Measurements from ENCODE around the gene TSGA10IP.
"Not testable (repeated sequence)": the region's sequence is repeated elsewhere in the genome, so short reads cannot be mapped to it uniquely, and the experiment has no call there.

TSGA10IP gene

GRCh38 chr11:65947603-65948125, 2.4 kb downstream of the TSGA10IP start:
- Histone ChIP-seq H3K79me2 (ENCODE audit: control insufficient read depth, insufficient read depth, low read length, unreplicated experiment) (no peaks in the 10 kb centered on the region), H3K27me3 (ENCODE audit: insufficient read depth, low read length) (no peaks in the 10 kb centered on the region), H3K36me3 (ENCODE audit: insufficient read depth, low read length) (no peaks in the 10 kb centered on the region), H2AFZ (ENCODE audit: low read length, unreplicated experiment) (no peak overlapping the region), H3K4me1 (ENCODE audit: control insufficient read depth, insufficient read depth, low read length, unreplicated experiment) (no peaks in the 10 kb centered on the region), H3K4me3 (ENCODE audit: low read depth, low read length) (no peak overlapping the region), H3K27ac (ENCODE audit: low read depth, low read length) (no peak overlapping the region)

DNA sequence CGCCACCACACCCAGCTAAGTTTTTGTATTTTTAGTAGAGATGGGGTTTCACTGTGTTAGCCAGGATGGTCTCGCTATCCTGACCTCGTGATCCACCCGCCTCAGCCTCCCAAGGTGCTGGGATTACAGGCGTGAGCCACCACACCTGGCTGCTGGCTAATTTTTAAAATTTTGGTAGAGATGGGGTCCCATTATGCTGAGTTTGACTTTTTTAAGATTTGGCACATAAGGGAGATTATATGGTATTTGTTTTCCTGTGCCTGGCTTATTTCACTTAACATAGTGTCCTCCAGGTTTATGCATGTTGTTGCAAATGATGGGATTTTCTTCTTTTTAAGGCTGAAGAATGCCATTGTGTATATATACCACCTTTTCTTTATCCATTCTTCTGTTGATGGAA, 5.4 kb downstream of the TSGA10IP start:
- H3K27ac ChIP-seq (ENCODE audit: low read depth, low read length); H3K36me3 ChIP-seq (ENCODE audit: insufficient read depth, low read length); H3K27me3 ChIP-seq (ENCODE audit: insufficient read depth, low read length); H2AFZ ChIP-seq (ENCODE audit: low read length, unreplicated experiment); H3K4me1 ChIP-seq (ENCODE audit: control insufficient read depth, insufficient read depth, low read length, unreplicated experiment); H3K79me2 ChIP-seq (ENCODE audit: control insufficient read depth, insufficient read depth, low read length, unreplicated experiment); H3K4me3 ChIP-seq (ENCODE audit: low read depth, low read length): not testable (repeated sequence)

DNA sequence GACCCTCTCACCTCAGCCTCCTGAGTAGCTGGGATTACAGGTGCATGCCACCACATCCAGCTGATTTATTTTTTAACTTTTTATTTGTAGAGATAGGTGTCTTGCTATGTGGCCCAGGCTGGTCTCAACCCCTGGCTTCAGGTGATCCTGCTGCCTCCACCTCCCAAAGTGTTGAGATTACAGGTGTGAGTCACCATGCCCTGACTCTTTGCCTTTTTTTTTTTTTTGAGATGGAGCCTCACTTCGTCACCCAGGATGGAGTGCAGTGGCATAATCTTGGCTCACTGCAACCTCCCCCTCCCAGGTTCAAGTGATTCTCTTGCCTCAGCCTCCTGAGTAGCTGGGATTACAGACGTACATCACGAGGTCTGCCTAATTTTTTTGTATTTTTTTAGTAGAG, 6.4 kb downstream of the TSGA10IP start:
- H3K79me2 ChIP-seq (ENCODE audit: control insufficient read depth, insufficient read depth, low read length, unreplicated experiment); H2AFZ ChIP-seq (ENCODE audit: low read length, unreplicated experiment); H3K4me3 ChIP-seq (ENCODE audit: low read depth, low read length); H3K27ac ChIP-seq (ENCODE audit: low read depth, low read length); H3K27me3 ChIP-seq (ENCODE audit: insufficient read depth, low read length); H3K36me3 ChIP-seq (ENCODE audit: insufficient read depth, low read length); H3K4me1 ChIP-seq (ENCODE audit: control insufficient read depth, insufficient read depth, low read length, unreplicated experiment): not testable (repeated sequence)

DNA sequence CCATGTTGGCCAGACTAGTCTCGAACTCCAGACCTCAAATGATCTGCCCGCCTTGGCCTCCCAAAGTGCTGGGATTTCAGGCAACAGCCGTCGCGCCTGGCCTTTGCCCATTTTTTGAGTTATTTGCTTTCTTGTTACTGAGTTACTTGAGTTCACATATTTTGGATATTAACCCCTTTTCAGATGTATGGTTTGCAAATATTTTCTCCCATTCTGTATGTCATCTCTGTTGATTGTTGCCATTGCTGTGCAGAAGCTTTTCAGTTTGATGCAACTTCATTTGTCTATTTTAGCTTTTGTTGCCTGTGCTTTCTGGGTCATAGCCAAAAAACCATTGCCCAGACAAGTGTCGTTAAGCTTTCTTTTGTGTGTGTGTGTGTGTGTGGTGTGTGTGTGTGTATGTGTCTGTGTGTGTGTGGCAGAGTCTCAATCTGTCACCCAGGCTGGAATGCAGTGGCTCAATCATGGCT, 6.8 kb downstream of the TSGA10IP start:
- no peaks in the 10 kb centered on the region for H3K79me2 ChIP-seq (ENCODE audit: control insufficient read depth, insufficient read depth, low read length, unreplicated experiment)
- no peaks in the 10 kb centered on the region for H3K36me3 ChIP-seq (ENCODE audit: insufficient read depth, low read length)
- H3K27ac ChIP-seq (ENCODE audit: low read depth, low read length) = no peak overlapping the region
- H3K4me1 ChIP-seq (ENCODE audit: control insufficient read depth, insufficient read depth, low read length, unreplicated experiment) = no peaks in the 10 kb centered on the region
- H2AFZ ChIP-seq (ENCODE audit: low read length, unreplicated experiment) = no peak overlapping the region
- no peaks in the 10 kb centered on the region for H3K27me3 ChIP-seq (ENCODE audit: insufficient read depth, low read length)
- H3K4me3 ChIP-seq (ENCODE audit: low read depth, low read length) = no peak overlapping the region

- Histone ChIP-seq H2AFZ (ENCODE audit: low read length, unreplicated experiment) (no peak overlapping the region), H3K79me2 (ENCODE audit: control insufficient read depth, insufficient read depth, low read length, unreplicated experiment) (no peaks in the 10 kb centered on the region), H3K36me3 (ENCODE audit: insufficient read depth, low read length) (no peaks in the 10 kb centered on the region), H3K27me3 (ENCODE audit: insufficient read depth, low read length) (no peaks in the 10 kb centered on the region), H3K4me3 (ENCODE audit: low read depth, low read length) (no peak overlapping the region), H3K4me1 (ENCODE audit: control insufficient read depth, insufficient read depth, low read length, unreplicated experiment) (no peaks in the 10 kb centered on the region), H3K27ac (ENCODE audit: low read depth, low read length) (no peak overlapping the region)
These were observed 8.2 kb downstream of the TSGA10IP start for GRCh38 chr11:65953471-65953870.

DNA sequence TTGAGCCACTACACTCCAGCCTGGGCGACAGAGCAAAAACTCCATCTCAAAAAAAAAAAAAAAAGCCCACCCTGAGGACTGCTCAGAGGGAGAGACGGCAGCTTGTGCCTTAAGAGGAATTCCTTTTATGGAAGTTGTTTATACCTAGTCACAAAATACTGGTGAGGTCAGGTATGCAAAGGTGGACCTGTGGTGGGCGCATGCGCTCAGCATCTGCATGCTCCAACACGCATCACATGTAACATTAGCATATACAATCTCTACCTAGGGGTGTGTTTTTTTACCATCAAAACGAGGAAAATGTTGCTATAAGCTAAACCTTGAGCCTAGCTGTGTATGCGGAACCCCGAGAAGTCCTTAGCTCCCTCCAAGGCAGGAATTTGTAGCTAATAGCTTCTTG, 9.5 kb downstream of the TSGA10IP start:
- no peaks in the 10 kb centered on the region for H3K36me3 ChIP-seq (ENCODE audit: insufficient read depth, low read length)
- no peak overlapping the region for H3K27ac ChIP-seq (ENCODE audit: low read depth, low read length)

DNA sequence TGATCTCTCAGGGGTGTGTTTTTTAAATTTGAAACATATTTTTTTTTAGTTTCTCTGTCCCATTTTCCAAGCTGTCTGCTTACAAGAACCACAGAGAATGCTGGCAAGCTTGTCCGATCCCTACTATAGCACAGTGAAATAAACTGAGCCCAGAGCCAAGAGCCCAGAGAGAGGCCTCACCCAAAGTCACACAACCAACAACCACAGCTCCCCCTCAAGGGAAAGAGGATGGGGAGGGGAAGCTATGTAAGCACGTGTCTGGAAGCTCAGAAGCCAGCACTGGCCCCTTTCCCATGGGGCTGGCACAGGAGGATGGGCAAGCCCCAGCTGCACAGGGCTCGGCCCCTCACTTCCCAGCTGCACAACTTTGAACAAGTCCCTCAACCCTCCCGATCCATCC, 13.0 kb downstream of the TSGA10IP start:
- Histone ChIP-seq H3K36me3 (ENCODE audit: insufficient read depth, low read length) (no peaks in the 10 kb centered on the region), H3K27ac (ENCODE audit: low read depth, low read length) (no peak overlapping the region), H3K27me3 (ENCODE audit: insufficient read depth, low read length) (no peaks in the 10 kb centered on the region), H3K4me3 (ENCODE audit: low read depth, low read length) (no peak overlapping the region), H2AFZ (ENCODE audit: low read length, unreplicated experiment) (no peak overlapping the region), H3K79me2 (ENCODE audit: control insufficient read depth, insufficient read depth, low read length, unreplicated experiment) (peaks cover 23% of the 10 kb centered on the region), H3K4me1 (ENCODE audit: control insufficient read depth, insufficient read depth, low read length, unreplicated experiment) (peaks cover 8% of the 10 kb centered on the region)

More for the DNA sequence above, 9.5 kb downstream of the TSGA10IP start:
- H3K79me2 ChIP-seq (ENCODE audit: control insufficient read depth, insufficient read depth, low read length, unreplicated experiment) = no peaks in the 10 kb centered on the region
- H3K4me1 ChIP-seq (ENCODE audit: control insufficient read depth, insufficient read depth, low read length, unreplicated experiment) = no peaks in the 10 kb centered on the region
- no peak overlapping the region for H2AFZ ChIP-seq (ENCODE audit: low read length, unreplicated experiment)
- H3K27me3 ChIP-seq (ENCODE audit: insufficient read depth, low read length) = no peaks in the 10 kb centered on the region
- no peak overlapping the region for H3K4me3 ChIP-seq (ENCODE audit: low read depth, low read length)

GRCh38 chr11:65958774-65959420, 13.6 kb downstream of the TSGA10IP start:
- no peak overlapping the region for H3K27ac ChIP-seq (ENCODE audit: low read depth, low read length)
- H3K36me3 ChIP-seq (ENCODE audit: insufficient read depth, low read length) = 0 out of 2 replicates have a peak, but pooled peaks cover under 1% of the 10 kb centered on the region
- H3K4me1 ChIP-seq (ENCODE audit: control insufficient read depth, insufficient read depth, low read length, unreplicated experiment) = peaks cover 11% of the 10 kb centered on the region
- no peaks in the 10 kb centered on the region for H3K27me3 ChIP-seq (ENCODE audit: insufficient read depth, low read length)
- no peak overlapping the region for H2AFZ ChIP-seq (ENCODE audit: low read length, unreplicated experiment)
- peaks cover 30% of the 10 kb centered on the region for H3K79me2 ChIP-seq (ENCODE audit: control insufficient read depth, insufficient read depth, low read length, unreplicated experiment)
- H3K4me3 ChIP-seq (ENCODE audit: low read depth, low read length) = no peak overlapping the region

GRCh38 chr11:65960824-65961266, 15.6 kb downstream of the TSGA10IP start:
- H3K4me3 ChIP-seq (ENCODE audit: low read depth, low read length) = peak overlapping the region; percentile 99
- H3K4me1 ChIP-seq (ENCODE audit: control insufficient read depth, insufficient read depth, low read length, unreplicated experiment) = peaks cover 15% of the 10 kb centered on the region
- peaks cover 39% of the 10 kb centered on the region for H3K79me2 ChIP-seq (ENCODE audit: control insufficient read depth, insufficient read depth, low read length, unreplicated experiment)
- peak overlapping the region; percentile 89 for H3K27ac ChIP-seq (ENCODE audit: low read depth, low read length)
- H3K36me3 ChIP-seq (ENCODE audit: insufficient read depth, low read length) = peaks cover 10% of the 10 kb centered on the region; the same call in 1 of the 2 replicates
- H3K27me3 ChIP-seq (ENCODE audit: insufficient read depth, low read length) = no peaks in the 10 kb centered on the region
- H2AFZ ChIP-seq (ENCODE audit: low read length, unreplicated experiment) = peak overlapping the region; percentile 83

- Histone ChIP-seq H3K4me1 (ENCODE audit: control insufficient read depth, insufficient read depth, low read length, unreplicated experiment) (peaks cover 15% of the 10 kb centered on the region), H3K4me3 (ENCODE audit: low read depth, low read length) (peak within 1 kb of the TSS; percentile 99), H3K27me3 (ENCODE audit: insufficient read depth, low read length) (no peaks in the 10 kb centered on the region)
These were observed 16.2 kb downstream of the TSGA10IP start, which contains the start of gene SART1 for GRCh38 chr11:65961267-65962140. SART1 (plus strand) TSS chr11:65961734; CDS start chr11:65961781, 47 bp downstream.

More at GRCh38 chr11:65961267-65962140, 16.2 kb downstream of the TSGA10IP start, which contains the start of gene SART1:
- Histone ChIP-seq H2AFZ (ENCODE audit: low read length, unreplicated experiment) (peak within 1 kb of the TSS; percentile 98), H3K79me2 (ENCODE audit: control insufficient read depth, insufficient read depth, low read length, unreplicated experiment) (peaks cover 39% of the 10 kb centered on the region), H3K27ac (ENCODE audit: low read depth, low read length) (peak within 1 kb of the TSS; percentile 89), H3K36me3 (ENCODE audit: insufficient read depth, low read length) (peaks cover 15% of the 10 kb centered on the region; the same call in 1 of the 2 replicates)

All from ACC112 (cell line).